GM19467 (cell line): Measurements from ENCODE around the gene NOC2L.

Source experiments
- ATAC-seq: cut with Tn5 transposase; IDR thresholded peaks from one replicate; pipeline ENCODE4 v1.9.1; 2021; ENCODE audit warnings: mild to moderate bottlenecking, moderate library complexity; ENCODE audit not compliant: unreplicated experiment

The NOC2L gene

GRCh38 chr1:932776-933602 lies 26.1 kb downstream of the NOC2L start:
- ATAC-seq: no peak

DNA sequence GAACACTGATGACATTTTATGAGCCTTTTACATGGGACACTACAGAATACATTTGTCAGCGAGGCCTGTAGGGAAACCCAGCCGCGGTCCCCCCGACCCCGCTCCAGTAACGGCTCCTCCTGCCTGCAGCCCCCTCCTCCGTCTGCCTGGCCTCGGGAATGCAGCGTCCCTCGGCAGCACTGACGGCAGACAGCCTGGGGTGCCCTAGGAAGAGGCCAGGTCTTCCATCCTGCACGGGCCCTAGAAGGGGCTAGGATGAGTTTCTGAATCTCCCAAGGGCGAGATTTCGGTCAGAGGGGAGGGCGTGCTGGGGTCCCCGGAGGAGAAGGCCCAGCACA lies 26.9 kb downstream of the NOC2L start:
- no peak for ATAC-seq

- ATAC-seq: no peak
These were observed 27.5 kb downstream of the NOC2L start for GRCh38 chr1:931380-932172.

DNA sequence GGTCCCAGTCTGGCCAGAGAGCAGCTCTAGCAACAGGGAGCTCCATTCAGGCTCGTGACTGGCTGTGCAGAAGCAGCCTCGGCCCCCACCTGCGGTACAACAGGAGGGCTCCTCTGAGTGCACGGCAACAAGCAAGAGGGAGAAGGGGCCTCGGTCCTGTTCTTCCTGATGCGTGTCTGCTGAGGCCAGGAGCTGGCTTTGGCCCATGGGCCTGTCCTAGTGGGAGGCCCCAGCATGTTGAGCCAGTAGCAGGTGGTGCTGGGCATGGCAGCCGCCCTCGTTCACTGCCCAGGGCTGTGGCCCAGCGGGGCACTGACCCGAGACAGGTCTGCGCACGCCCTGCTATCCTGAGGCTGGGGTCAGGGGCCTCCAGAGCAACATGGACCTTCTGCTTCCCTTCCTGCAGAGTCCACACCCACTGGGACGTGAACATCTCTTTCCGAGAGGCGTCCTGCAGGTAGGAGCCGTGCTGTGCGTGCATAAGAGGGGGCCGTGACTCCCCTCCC lies 28.4 kb downstream of the NOC2L start:
- ATAC-seq: no peak

- ATAC-seq: no peak
These were observed 29.1 kb downstream of the NOC2L start for GRCh38 chr1:929712-930632.

DNA sequence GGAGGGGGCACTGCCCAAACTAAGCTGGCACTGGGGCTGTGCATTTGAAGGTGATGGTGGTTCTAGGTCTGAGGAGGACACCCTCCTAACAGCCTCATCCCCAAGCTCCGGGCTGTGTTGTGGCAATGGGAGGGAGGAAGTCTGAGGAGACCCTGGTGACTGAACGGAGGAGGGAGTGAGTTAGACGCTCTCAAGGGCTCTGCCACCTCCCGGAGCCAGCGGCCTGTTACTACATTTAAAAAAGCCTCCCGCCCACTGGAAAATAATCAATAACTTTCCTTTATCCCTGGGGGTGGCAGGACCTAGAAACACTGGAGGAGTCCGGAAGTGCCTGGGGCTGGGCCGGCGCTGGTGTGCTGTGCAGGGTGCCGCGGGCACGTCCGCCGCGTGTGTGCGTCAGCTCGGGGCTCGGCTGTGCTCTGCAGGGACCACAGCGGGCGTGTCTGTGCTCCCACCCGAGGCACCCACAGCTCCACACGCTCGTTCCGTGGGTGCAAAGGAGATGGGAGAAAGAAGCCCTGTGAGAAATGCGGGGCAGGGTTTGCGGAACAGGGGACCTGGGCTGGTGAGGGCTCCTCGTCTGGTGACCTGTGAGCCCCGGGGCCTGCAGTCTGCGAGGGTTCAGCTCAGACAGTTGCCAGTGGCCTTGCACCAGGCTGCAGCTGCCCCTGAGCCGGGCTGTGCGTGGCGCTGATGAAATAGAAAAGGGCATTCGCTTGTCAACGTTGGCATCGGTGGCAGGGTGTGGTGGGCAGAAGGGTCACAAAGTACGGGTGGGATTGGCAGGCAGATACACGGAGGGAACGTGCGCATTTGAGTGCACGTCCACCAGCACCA lies 30.0 kb downstream of the NOC2L start:
- ATAC-seq: no peak

DNA sequence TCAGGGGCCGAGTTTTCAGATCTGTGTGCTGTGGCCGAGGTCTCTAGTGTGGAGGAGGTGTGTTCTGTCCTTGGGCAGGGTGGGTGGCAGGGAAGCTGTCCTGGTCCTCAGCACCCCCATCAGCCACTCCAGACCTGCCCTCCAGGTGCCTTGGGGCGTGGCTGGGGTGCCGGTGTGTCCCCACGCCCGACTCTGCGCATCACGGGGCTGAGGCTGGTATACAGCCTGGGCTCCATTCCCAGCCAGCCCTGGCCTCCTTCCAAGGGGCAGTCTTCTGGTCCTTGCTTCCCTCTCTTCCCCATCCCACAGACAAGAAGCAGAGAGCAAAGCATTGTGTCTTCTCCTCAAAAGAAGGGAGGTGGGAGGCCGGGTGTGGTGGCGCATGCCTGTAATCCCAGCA lies 31.3 kb downstream of the NOC2L start:
- ATAC-seq: no peak

GRCh38 chr1:927234-927633 lies 31.8 kb downstream of the NOC2L start:
- ATAC-seq: no peak

DNA sequence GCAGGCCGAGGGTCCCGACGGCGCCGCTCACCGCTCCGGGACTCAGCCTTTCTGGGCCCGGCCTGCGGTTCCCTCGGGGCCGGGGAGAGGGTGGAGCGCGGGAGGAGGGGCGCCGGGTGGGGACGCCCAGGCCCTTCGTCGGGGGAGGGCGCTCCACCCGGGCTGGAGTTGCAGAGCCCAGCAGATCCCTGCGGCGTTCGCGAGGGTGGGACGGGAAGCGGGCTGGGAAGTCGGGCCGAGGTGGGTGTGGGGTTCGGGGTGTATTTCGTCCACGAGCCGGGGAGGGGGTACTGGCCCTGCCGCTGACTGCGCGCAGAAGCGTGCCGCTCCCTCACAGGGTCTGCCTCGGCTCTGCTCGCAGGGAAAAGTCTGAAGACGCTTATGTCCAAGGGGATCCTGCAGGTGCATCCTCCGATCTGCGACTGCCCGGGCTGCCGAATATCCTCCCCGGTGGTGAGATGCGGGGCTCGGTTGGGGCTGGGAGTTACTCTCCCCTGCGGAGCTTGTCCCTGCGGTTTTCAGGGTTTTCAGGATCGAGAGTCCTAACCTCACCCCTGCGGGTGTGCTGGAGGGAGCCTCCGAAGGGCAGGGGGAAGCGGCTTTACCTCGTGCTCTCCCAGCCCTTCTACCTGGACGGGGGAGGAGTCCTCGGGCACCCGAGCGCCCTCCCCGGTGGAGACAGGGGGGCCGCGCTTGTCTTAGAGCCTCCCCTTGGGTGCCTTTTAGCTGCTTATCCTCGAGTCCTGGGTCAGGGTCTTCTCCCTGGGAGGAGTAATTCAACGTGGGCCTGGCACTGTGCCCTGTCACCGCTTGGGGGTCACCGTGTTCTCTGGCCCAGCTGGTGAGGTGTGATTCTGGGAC lies 33.3 kb downstream of the NOC2L start:
- ATAC-seq: no peak

- no peak for ATAC-seq
These were observed 34.1 kb downstream of the NOC2L start for GRCh38 chr1:924656-925560.

GRCh38 chr1:923991-924655 lies 34.9 kb downstream of the NOC2L start:
- no peak for ATAC-seq

DNA sequence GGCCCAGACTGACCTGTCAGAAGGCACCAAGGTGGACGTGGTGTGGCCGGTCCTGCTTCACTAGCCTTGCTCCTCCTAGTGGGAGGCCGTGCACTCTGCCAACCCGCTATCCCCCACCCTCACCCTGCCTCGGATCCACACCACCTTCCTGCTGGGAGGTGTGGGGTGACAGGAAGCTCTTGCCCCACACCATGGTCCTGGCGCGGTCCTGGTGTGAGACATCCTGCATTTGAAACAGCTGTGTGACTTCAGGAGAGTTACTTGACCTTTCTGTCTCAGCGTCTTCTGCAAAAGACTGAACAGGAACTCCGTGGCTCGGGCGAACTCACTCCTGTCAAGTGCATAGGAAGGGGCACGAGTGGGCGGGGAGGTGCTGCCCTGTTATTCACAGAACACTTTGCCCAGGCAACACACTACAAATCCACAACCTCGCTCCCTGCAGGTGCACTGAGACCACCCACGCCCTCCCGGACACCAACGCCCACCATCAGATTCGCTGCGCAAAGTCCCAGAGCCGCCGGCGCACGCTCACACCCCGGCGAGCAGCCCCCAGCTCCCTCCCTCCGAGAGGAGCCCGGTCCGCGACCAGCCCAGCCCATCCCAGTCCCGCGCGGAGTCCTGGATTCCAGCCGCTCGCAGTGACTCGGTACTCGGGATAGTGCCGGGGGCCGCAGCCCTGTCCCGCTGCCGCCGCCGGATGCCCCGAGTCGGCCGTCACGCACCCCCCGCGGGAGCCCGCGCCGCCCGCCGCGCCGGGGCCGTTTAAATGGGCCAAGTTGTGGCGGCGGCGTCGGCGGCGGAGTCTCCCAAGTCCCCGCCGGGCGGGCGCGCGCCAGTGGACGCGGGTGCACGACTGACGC lies 35.7 kb downstream of the NOC2L start, which contains the start of gene SAMD11:
TSS of gene SAMD11 (plus strand) at position 793 of the 860 bp plus-strand sequence. CDS start 509 bp downstream, outside the sequence.
- no peak for ATAC-seq

DNA sequence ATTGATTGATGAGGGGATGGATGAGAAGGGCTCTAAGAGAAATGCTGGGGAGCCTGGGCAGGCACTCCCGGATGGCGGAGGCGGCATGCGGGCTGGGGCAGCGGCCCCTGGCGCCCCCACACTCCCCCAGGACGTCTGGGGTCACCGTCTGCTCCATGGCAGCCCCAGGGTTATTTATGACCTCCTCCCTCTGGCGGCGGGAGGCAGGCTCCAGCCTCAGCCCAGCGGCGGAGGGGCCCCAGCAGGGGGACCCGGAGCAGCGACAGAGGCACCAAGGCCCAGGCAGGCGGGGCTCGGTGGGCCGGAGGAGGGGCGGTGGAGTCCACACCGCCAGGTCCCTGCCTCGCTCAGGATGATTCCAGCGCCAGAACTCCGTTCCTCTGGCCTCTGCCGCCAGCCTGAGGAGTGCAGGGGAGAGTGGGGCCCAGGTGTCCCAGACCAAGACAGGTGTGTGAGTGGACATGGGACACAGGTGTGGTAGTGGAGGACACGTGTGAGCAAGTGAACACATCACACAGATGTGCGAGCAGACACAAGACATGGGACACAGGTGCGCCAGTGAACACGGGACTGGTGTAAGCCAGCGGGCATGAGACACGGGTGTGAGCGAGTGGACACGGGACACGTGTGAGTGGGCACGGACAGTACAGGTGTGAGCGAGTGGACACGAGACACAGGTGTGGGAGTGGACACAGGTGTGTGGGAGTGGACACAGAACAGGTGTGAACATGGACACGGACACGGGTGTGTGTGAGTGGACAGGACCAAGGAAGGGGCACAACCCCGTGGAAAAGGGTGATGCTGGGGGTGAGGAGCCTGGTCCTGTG lies 37.8 kb downstream of the NOC2L start:
- no peak for ATAC-seq

DNA sequence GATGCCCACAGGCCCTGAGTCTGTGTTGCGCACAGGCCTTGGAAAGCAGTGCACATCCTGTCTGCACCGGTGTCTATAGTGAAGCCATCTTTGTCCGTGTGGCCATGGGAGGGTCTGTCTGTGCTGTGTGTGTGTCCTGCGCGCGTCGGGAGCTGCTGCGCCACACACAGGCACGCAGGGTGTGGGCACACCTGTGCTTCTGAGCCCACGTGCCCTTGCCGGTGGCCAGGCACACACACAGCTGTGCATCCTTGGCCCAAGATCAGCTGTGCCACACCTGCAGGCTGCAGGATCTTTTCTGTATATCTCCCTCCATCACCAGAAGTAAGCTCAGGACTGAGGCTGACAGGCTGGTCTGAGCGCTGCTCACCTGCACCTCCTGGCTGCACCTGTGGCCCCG lies 38.5 kb downstream of the NOC2L start:
- no peak for ATAC-seq

DNA sequence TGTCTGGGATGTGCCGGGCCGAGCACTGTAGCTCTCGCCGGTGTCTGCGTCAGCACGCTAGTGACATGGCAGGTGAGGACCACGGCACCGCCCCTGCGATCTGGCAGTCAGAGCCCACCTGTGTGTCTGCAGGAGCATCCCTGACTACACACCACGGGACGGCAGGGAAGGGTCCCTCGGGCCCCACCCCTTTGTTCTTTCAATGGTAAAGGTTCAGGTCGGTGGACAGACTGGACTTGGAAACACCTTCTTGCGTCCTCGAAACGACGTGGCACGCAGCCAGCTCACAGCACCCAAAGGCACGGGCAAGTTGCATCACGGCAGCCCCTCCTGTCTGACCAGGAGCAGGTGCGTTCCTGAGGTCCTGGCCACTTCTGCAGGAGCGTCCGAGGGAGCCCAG lies 39.0 kb downstream of the NOC2L start:
- no peak for ATAC-seq
